Type B pancreatic cell (in vitro differentiated cells): ENCODE measurements around the gene TBC1D5. TPM values are rescaled to one million over a fixed set of nuclear protein-coding genes. Genes with fewer than 3 reads are reported as not detected.
A peak's percentile ranks its signal among the peaks of the same experiment; 100 is the strongest.
"Not testable (repeated sequence)": the region's sequence is repeated elsewhere in the genome, so short reads cannot be mapped to it uniquely, and the experiment has no call there.

ENCODE experiments used
- DNase-seq: peaks from one replicate; pipeline ENCODE4 v3.0.0; 2021; ENCODE audit warnings: mixed read lengths; ENCODE audit not compliant: unreplicated experiment; ENCODE audit errors: extremely low spot score
- H3K27ac Mint-ChIP-seq: 2 replicates; pipeline ENCODE4 v1.8.0; 2021; ENCODE audit warnings: mild to moderate bottlenecking, mixed read lengths
- H3K27me3 Mint-ChIP-seq: 2 replicates; pipeline ENCODE4 v1.8.0; 2021; ENCODE audit warnings: mixed read lengths
- H3K36me3 Mint-ChIP-seq: 2 replicates; pipeline ENCODE4 v1.8.0; 2021; ENCODE audit warnings: mixed read lengths
- H3K4me1 Mint-ChIP-seq: one replicate; pipeline ENCODE4 v1.8.0; 2021; ENCODE audit warnings: mixed read lengths; ENCODE audit not compliant: unreplicated experiment
- H3K4me3 Mint-ChIP-seq: 2 replicates; pipeline ENCODE4 v1.8.0; 2021; ENCODE audit warnings: mild to moderate bottlenecking, mixed read lengths
- H3K9me3 Mint-ChIP-seq: 2 replicates; pipeline ENCODE4 v1.8.0; 2021; ENCODE audit warnings: mixed read lengths
- CTCF ChIP-seq: fragments of 200-600 bp; sonication (generic); conservative IDR thresholded peaks from 2 replicates; pipeline ENCODE4 v1.5.0; 2021; ENCODE audit warnings: antibody characterized with exemption, mild to moderate bottlenecking
- total RNA-seq: library from RNA; stranded (reverse); gene quantifications from 2 replicates; pipeline ENCODE4 v1.2.1, GENCODE V29; 2021; ENCODE audit warnings: low replicate concordance

Gene TBC1D5
- total RNA-seq, 1 donor from 2014 or later, result 48.7 TPM

- H3K9me3 Mint-ChIP-seq, result peaks cover 12% of the 10 kb centered on the region
- peaks cover 32% of the 10 kb centered on the region for H3K36me3 Mint-ChIP-seq
- not testable (repeated sequence) for H3K4me1 Mint-ChIP-seq, H3K27me3 Mint-ChIP-seq, H3K27ac Mint-ChIP-seq, H3K4me3 Mint-ChIP-seq, DNase-seq
Measured at GRCh38 chr3:17692846-17693669, 49.4 kb downstream of the TBC1D5 start.

GRCh38 chr3:17687566-17687965 is 54.9 kb downstream of the TBC1D5 start:
- DNase-seq, result no peak
- Mint-ChIP-seq H3K4me3 (no peak overlapping the region), H3K4me1 (no peaks in the 10 kb centered on the region), H3K27ac (no peak overlapping the region), H3K27me3 (no peaks in the 10 kb centered on the region), H3K36me3 (peaks cover 4% of the 10 kb centered on the region), H3K9me3 (no peaks in the 10 kb centered on the region)
- no peak for TF ChIP-seq CTCF

- no peaks in the 10 kb centered on the region for H3K27me3 Mint-ChIP-seq
- peaks cover 4% of the 10 kb centered on the region for H3K36me3 Mint-ChIP-seq
- no peak for DNase-seq
- no peak overlapping the region for H3K4me3 Mint-ChIP-seq
- no peaks in the 10 kb centered on the region for H3K9me3 Mint-ChIP-seq
- no peaks in the 10 kb centered on the region for H3K4me1 Mint-ChIP-seq
- H3K27ac Mint-ChIP-seq, result no peak overlapping the region
- no peak for TF ChIP-seq CTCF
Measured at GRCh38 chr3:17686613-17687012, 55.8 kb downstream of the TBC1D5 start.

GRCh38 chr3:17683542-17684207 is 58.8 kb downstream of the TBC1D5 start:
- no peaks in the 10 kb centered on the region for H3K9me3 Mint-ChIP-seq
- no peaks in the 10 kb centered on the region for H3K27me3 Mint-ChIP-seq
- no peak for DNase-seq
- H3K36me3 Mint-ChIP-seq, result no peaks in the 10 kb centered on the region
- H3K4me1 Mint-ChIP-seq, result no peaks in the 10 kb centered on the region
- TF ChIP-seq CTCF, result no peak
- H3K27ac Mint-ChIP-seq, result no peak overlapping the region
- H3K4me3 Mint-ChIP-seq, result no peak overlapping the region

- H3K36me3 Mint-ChIP-seq, result no peaks in the 10 kb centered on the region
- no peaks in the 10 kb centered on the region for H3K4me1 Mint-ChIP-seq
- no peak overlapping the region for H3K4me3 Mint-ChIP-seq
- H3K27me3 Mint-ChIP-seq, result no peaks in the 10 kb centered on the region
- TF ChIP-seq CTCF, result no peak
- H3K9me3 Mint-ChIP-seq, result no peaks in the 10 kb centered on the region
- no peak overlapping the region for H3K27ac Mint-ChIP-seq
- DNase-seq, result no peak
Measured at GRCh38 chr3:17680530-17680929, 61.9 kb downstream of the TBC1D5 start.

GRCh38 chr3:17678116-17678741 is 64.2 kb downstream of the TBC1D5 start:
- no peaks in the 10 kb centered on the region for H3K36me3 Mint-ChIP-seq

More at GRCh38 chr3:17678116-17678741, 64.2 kb downstream of the TBC1D5 start:
- Mint-ChIP-seq H3K4me3 (no peak overlapping the region), H3K9me3 (no peaks in the 10 kb centered on the region), H3K4me1 (no peaks in the 10 kb centered on the region), H3K27me3 (no peaks in the 10 kb centered on the region), H3K27ac (peak overlapping the region; percentile 13)
- TF ChIP-seq CTCF, result no peak
- no peak for DNase-seq
